CD1c-positive myeloid dendritic cell (primary cell): ENCODE data around the gene CAMK4.

Source experiments
- DNase-seq: peaks from one replicate; pipeline ENCODE4 v3.0.0-alpha.2; 2016; ENCODE audit errors: extremely low spot score

CAMK4 gene

DNA sequence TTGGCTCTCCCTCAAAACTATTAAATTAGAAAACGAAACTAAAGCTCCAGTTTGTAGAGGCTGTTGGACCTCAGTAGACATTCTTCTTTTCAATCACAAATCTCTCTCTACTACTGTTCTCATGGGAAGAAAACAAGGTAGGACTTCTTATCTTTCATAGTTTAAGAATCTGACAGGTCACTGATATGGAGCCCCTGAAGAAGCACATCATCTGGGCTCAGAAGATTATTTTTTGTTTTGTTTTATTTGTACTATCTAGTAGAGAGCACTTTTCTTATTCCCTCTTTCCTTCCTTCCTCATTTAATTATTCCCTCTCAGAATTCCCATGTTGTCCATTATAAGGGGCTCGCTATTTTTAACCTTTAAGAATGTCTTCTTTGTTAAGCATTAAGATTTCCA, 261.9 kb downstream of the CAMK4 start:
- DNase-seq = no peak

DNA sequence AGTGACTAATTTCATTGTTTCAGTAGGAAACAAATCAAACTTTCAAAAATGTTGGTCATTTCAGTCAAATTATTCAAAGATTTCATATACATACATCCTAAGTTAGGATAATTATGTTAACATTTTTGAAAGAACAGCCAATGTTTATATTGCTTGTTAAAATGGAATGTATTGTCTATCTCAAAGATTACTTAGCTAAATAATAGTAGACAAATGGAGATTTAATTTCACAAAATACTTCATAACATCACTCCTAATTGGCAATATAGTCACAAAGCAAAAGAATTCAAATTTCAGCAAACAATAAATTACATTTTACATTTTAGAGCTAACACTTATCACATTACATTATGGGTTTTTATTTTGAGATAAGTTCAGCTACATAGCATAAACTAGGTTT, 262.7 kb downstream of the CAMK4 start:
- no peak for DNase-seq

DNA sequence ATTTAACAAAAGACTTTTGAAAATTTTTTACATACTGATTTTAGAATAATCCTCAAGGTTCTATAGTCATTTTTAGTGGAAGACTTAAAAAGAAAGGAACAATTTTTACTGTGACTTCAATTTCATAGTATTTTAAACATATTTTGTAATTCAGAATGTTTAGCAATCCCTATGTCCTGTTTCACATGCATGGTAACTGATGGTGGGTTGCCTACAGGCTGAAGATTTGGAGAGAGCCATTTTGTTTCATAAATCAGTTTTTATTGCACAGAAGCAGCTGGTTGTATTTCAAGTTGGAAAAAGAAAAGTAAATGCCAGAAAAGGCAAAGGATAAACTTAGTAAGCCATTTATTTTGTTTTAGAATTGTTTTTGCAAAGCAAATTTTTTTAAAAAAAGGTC, 264.2 kb downstream of the CAMK4 start:
- no peak for DNase-seq

DNA sequence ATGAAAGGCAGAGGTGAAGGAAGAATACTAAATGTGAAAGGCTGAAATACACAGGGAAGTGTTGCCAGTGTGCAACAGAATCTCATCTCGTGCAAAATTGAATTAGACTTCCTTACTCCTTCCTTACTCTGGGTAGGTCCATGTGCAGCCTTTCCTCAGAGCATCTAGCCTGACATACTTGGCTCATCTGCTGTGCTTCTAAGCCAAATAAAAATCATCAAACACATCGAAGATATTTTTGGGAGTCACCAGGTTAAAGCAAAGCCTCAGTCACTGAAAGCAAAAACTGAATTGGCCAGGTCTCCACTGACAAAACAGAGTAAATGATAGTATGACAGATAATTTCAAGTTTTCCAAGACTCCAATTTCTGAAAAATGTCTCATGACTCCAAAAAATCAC, 268.8 kb downstream of the CAMK4 start:
- no peak for DNase-seq

DNA sequence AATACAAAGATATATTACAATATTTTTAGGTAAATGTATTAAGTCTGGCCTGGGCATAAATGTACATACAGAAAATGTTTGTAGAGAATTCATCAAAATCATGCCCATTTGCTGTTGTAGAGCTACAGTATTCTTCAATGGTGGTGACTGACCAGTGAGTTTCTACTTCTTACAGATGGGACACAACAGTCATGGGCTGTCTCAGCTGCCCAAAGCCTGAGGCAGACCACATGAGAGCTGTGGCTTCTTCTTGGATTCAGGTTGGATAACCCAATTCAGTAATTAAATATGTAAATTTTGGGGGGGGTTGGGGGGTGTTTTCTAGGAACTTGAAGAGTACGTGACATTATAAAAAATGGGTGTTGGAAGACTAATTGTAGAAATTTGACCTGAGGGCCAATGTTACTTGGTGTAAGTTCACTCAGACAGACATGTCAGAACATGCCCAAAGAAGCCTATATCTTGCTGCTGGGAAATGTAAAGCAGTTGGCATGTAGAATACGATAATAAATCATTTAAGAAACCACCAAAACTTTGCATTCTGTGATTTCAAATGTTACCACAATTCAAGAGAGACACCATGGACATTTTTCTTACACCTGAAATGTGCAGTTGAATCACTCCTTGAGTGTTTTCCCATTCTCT, 270.3 kb downstream of the CAMK4 start:
- DNase-seq = no peak

DNA sequence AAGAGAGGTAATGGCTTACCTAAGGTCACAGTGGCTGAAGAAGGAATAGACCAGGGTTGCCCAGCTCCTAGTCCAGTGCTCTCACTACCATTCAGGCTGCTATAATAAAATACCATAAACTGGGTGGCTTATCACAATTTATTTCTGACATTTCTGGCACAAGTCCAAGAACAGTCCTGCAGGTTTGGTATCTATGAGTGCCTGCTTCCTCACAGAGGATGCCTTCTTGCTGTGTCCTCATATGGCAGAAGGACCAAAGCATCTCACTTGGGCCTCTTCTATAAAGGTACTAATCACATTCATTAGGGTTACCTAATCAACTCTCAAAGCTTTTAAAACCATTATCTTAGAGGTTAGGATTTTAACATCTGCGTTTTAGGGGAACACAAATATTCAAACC, 271.0 kb downstream of the CAMK4 start:
- DNase-seq = no peak

DNA sequence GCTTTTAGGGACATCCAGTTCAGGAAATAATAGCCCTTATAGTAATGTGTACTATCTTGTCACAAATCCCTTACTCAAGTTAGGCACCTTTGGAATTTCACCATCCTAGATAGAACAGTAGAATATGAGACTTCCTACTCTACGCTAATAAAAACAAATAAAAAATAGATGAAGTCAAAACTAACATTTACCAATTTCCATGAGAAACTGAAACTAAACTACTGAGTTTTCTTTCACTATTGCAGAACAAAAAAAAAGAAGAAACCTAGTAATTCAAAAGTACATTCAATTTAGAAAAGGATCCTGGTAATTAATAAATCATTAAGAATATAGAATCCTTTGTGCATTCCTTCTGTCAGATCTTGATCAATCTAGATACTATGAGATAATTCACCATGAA, 274.2 kb downstream of the CAMK4 start:
- DNase-seq = no peak

DNA sequence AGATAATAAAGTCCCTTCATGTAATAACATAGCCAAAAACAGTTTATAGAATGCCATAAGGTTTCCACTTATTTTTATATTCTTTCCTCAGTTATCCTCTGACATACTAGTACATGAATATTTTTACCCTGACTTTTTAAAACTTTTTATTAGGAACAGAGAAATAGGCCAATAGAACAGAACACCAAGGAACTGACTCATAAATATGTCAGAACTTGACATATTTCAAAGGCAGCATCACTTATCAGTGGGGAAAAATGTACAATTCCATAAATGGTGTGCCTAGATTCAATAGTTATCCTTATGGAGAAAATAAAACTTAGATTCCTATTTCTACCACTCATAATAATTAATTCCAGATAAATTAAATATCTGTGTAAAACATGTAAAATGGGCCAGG, 278.8 kb downstream of the CAMK4 start:
- DNase-seq = no peak

DNA sequence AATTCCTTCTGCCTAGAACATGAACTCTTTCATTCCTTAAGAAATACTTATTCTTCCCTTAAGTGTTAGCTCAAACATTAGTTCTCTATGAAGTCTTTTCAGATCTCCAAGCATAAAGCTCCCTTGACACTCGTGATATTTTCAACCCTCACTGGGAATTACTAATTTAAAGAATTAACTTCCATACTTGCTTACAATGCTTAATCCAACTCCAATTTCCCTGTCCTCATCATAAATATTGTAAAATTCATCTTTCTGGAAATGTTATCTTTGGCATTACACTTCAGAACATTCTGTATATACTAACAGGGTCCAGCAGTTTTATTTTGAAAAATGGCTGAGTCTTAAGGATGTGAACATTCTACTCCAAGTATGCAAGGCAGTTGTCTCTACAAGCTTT, 280.9 kb downstream of the CAMK4 start:
- no peak for DNase-seq

DNA sequence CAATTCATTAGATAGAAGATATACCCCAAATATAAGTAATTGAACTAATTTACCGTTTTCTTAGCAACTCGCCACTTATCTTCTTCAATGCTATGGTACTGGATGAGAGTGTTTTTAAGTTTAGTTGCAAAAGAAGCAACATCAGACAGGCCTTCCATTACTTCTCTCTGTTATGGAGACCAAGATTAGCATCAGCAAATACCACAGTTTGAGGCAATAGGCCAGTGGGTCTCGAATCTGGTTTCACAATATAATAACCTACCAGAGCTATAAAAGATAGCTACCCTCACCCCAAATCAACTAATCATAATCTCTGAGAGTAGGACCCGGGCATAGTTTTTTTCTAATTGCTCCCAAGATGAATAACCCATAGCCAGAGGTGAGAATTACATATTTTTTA, 283.1 kb downstream of the CAMK4 start:
- DNase-seq = no peak

DNA sequence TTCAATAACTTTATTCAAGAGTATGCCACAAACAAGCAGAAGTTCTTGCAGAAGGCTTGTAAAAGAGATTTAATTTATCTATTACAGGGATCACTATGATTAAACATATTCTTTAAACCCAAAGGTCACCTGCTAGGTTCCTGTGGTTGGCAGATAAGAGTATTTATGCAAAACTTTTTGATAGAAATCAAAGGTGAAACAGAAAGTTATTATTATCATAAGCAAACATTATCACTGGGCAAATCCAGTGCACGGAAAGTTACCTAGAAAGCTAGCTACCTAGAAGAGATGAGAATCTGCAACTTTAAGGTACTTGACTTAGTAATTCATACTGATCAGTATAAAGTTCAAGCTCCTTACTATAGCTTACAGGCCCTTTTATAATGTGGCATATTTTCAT, 284.9 kb downstream of the CAMK4 start:
- DNase-seq = no peak

DNA sequence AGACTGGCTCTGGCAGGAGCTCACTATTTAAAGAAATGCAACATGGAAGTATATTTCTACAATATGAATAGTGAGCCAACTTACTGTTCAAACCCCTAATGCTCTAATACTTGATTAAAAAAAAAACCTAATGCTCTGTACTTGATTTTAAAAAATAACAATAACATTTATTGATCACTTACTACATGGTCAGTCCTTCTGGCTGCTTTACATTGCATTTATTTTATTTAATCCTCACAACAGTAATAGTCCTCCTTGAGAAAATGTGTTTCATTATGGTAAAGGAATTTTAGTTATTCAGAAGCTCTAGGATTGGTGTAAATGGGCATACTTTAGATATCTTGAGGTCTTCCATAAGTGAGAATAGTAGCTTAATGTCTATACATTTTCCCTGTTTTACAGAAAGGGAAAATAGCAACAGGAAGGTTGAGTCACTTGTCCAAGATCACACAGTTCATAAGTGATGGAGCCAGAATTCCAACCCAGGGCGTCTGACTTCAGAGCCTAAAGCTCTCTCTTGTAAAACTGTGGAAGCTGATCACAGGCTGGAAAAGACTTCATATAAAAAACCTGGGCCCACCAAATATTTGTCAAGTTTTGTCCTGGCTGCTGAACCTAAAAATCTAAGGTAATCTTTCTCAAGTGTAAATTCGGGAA, 287.1 kb downstream of the CAMK4 start:
- DNase-seq = peak; percentile 20

DNA sequence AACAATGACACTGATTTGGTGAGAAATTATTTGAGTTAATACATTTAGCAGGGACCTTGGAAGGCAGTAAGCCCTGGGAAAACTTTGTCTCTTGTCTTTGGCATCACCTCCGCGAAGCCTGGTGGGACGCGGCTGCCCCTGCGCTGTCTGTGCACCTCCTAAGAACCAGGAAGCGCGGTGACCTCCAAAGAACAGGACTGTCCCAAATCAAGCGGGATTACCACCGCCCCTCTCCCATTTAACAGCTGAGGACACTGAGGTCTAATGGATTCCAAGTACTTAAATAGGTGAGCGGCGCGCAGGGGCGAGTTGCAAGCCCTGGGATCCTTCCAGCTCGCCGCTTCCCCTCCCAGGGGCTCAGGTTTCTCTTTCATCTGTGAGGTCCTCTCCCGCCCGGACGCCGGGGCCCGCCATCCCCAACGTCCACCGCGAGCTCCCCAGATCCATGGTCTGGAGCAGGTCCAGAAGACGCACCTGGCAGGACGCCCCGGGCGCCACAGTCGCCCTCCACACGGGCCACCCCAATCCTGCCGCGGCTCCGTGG, 287.7 kb downstream of the CAMK4 start:
- DNase-seq = peak; percentile 45

DNA sequence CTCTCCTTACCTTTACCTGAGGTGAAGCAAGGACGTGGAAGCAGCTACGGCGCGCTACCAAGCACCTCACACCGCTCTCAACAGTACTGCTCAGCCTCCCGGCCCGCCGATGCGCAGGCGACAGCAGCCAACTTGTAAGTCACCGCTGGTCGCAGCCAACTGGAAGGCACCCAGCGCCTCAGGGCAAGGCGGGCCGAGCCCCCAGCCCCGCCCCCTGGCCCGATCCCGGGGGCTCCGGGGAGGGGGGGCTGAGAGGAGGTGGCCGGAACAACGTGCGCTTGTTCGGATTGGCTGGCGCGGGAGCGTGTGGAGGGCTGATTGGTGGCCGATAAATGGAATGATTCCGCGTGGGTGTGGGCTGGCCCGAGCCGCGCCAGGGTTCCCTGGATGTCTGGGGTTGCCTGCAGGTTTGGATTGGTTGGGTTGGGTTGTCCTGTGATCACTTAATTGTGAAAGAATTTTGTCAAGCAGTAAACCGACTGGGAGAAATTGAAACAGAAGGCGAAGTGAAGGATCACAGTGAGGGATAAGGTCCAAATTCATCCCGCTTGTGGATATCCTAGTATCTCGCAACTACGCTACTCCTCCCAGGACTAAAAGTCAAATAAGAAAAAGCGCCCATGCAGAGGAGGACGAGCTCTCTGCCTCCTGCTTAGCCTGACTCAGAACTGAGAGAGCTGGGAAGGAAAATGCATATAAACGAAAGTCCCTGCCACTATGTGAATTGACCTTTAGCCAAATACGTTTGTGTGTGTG, 288.4 kb downstream of the CAMK4 start, which contains the start of gene STARD4:
Gene STARD4, minus strand, starts transcription at position 161 of the 756 bp plus-strand sequence. CDS start 5,102 bp downstream, outside the sequence.
- peak; percentile 98 for DNase-seq

DNA sequence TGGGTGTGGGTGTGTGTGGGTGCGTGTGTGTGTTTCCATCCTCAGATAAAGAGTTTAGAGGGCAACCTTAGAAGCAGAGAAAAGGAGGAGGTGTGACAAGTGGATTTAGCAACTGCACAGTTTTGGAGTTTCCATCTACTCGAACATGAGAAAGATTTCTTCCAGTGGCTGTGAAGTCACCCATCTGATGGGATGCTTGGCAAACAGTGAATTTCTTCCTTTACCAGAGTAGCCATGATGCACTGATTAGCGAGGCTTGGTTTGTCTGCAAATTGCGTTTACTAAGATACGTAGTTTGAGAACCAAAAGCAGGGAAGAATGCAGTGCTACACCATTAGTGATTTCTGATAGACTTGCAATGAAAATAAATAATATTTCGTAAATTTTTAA, 288.9 kb downstream of the CAMK4 start:
- DNase-seq = peak; percentile 74

DNA sequence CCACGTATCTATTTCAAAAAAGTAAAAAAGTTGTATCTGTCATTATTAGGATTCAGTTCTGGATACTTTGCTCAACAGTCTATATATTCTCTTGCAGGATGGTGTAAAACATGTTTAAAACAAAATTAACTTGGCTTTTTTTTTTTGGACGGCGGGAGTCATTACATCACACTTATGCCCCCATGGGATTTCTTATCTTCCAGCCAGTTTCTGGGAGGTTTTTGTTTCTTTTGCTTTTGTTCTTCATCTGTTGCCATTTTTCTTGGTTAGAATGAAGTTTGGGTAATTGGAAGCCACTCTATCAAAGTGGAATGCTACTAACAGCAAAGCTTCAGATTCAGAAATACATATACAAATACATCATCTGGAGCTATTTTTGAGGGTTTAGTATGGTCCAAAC, 289.9 kb downstream of the CAMK4 start:
- no peak for DNase-seq

DNA sequence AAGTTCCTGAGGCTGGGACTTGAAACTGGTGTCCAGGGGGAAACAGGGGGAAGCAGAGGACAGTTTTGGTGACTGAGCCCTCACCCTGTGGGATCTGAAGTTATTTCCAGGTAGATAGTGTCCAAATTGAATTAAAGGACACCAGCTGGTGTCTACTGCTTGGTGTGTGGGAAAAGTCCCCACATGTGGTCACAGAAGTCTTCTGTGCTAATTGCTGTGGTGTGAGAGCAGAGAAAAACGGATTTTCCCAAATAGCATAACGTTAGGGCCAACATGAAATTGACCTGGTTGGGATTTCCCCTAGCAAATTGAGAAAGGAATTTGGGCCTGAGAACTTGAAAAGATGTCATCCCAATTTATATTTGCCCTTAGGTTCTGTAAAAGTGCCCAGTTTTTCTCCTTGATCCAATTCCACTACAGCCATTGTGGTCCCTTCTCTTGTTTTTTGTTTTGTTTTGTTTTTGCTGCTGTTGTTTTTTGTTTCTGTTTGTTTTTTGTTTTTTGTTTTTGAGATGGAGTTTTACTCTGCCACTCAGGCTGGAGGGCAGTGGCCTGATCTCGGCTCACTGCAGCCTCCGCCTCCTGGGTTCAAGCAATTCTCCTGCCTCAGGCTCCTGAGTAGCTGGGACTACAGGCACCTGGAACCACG, 293.8 kb downstream of the CAMK4 start:
- no peak for DNase-seq

DNA sequence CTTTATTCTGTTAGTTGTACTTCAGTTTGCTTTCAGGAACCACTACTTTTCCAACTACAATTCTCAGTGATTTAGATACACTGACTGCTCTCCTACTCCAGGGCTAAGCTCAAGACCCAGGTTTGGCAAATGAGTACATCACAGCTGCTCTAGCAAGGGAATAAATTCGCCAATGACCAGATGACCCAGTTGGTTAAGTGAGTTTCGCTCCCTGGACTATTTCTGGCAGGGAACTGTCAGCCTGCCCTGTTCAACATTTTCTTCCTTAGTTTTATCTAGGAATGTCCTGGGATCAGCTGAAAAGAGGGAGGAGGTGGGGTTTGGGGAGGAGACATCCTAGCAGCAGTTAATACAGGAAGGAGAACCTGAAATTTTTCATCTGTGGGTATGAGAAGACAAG, 294.6 kb downstream of the CAMK4 start:
- DNase-seq = no peak

DNA sequence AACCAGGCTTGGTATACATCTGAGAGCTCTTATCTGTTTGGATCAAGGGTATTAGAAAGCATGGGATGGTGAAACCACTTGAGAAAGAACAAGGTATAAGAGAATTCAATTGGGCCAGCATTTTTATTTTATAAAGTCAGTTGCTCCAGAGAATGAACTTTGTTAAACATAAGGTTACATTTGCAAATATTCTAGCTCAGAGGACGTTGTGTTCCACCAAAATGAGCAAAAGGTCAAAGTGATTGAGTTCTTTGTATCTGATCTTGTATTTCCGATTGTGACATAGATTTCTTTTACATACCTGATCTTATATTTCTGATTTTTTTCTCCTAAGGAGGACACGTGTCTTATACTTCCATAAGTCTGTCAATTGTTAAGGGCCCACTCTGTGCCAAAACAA, 296.7 kb downstream of the CAMK4 start:
- no peak for DNase-seq

DNA sequence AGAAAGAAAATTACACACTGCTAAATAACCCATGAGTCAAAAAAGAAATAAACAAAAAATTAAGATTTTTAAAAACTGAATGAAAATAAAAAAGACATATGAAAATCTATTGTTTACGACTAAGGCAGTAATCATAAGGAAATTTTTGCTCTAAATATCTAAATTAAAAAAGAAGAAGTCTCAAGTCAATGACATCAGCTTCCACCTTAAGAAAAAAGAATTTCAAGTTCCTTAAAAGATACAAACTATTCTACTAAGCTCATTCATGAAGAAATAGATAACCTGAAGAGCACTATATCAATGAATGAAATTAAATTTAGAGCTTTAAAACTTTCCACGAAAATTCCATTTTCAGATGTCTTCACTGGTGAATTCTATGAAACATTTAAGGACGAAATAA, 303.9 kb downstream of the CAMK4 start:
- DNase-seq = peak; percentile 63

DNA sequence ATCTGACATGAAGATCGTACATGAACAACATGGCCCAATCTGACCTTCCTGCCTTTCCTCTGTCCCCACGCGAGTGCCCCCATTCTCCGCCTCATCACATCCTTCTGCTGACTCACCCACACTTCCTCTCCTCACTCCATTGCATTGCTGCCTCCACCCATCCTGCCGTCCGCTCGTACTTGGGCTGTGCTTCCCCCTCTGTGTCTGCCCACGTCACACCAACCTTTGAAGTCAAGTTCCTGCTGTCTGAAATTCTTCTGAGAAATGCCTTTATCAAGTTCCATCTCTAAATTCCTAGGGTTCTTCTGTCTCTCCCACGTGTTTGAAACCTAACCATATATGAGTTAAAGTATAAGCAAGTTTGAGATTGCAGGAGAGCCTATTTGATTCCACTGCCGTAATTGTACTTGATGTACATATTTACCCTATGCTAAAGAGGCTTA, 306.1 kb downstream of the CAMK4 start:
- peak; percentile 91 for DNase-seq

DNA sequence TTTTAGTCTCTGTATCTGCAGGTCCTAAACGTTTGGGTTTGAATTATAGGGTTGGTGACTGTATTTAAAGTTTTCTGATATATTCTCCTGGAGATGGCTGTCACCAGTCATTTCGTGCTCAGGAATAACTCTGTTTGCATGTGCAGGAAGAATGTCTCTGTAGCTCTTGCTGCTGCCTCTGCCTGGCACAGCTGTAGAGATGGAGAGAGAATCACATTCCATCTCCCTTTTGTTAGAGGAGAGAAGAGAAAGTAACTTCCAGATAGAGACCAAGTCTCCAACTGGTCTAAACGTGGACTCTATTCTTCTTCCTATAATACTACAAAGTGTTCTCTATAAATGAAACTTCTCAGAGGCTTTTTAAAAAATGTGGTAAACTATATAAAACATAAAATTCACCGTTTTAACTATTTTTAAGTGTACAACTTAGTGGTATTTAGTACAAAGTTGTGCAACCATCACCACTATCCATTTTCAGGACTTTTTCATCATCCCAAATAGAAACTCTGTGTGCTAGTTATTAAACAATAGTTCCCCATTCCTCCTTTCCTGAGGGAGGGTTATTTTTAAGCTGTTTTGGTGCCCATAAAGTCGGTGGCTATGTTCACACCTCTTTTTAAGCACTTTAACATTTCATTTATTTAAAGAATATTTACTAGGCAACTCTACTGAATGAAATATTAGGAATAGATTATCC, 308.9 kb downstream of the CAMK4 start:
- DNase-seq = no peak
